IMR-90 (cell line): ENCODE measurements around the gene OPRL1. TPM values are rescaled to one million over a fixed set of nuclear protein-coding genes. Genes with fewer than 3 reads are reported as not detected.
A peak's percentile ranks its signal among the peaks of the same experiment; 100 is the strongest.

Experiments
- ATAC-seq: fragments of 200-7000 bp; cut with Tn5 transposase; 2 replicates; pipeline ENCODE4 v1.9.1; 2020; ENCODE audit warnings: low read depth, mild to moderate bottlenecking, moderate library complexity
- BruUV-seq: library from RNA; stranded (reverse); fragments of 400-500 nt; replicated peaks from 2 replicates; lab custom pipeline; 2021; lab: Mats Ljungman, UMichigan
- CTCF ChIA-PET: fragments of 300-600 bp; formaldehyde crosslinking; extraction: SDS; loops from one replicate; lab custom pipeline; 2021; ENCODE audit warnings: antibody characterized with exemption; lab: Yijun Ruan, JAX
- POLR2A ChIA-PET: fragments of 300-600 bp; sonication (Branson Sonifier 250); formaldehyde crosslinking; loops from one replicate; lab custom pipeline; 2022; ENCODE audit warnings: antibody characterized with exemption; ENCODE audit not compliant: unreplicated experiment; lab: Charles Lee
- DNase-seq: peaks from one replicate; pipeline ENCODE4 v3.0.0; 2013
- H2AFZ ChIP-seq: replicated peaks from 2 replicates; pipeline ENCODE3; 2013; ENCODE audit warnings: low read length, mild to moderate bottlenecking; ENCODE audit not compliant: poor library complexity
- H2AK5ac ChIP-seq: 2 replicates; pipeline ENCODE4 v1.6.1; 2013; ENCODE audit warnings: low read depth, low read length, inconsistent platforms
- H2AK9ac ChIP-seq: replicated peaks from 2 replicates; pipeline ENCODE3; 2013; ENCODE audit warnings: mild to moderate bottlenecking, low read depth, low read length, moderate library complexity; ENCODE audit not compliant: poor library complexity
- H2BK120ac ChIP-seq: 2 replicates; pipeline ENCODE4 v1.6.1; 2013; ENCODE audit warnings: low read depth, low read length, inconsistent platforms
- H2BK15ac ChIP-seq: 3 replicates; pipeline ENCODE4 v1.6.1; 2013; ENCODE audit warnings: low read depth, low read length, inconsistent platforms
- H2BK20ac ChIP-seq: 2 replicates; pipeline ENCODE4 v1.6.1; 2013; ENCODE audit warnings: low read depth, mild to moderate bottlenecking, inconsistent platforms, low read length, moderate library complexity
- H2BK5ac ChIP-seq: 2 replicates; pipeline ENCODE4 v1.6.1; 2013; ENCODE audit warnings: mild to moderate bottlenecking, low read depth, low read length, inconsistent platforms; ENCODE audit not compliant: poor library complexity, severe bottlenecking
- H3K14ac ChIP-seq: replicated peaks from 2 replicates; pipeline ENCODE4 v1.6.1; 2013; ENCODE audit warnings: low read depth, low read length, inconsistent platforms
- H3K18ac ChIP-seq: 2 replicates; pipeline ENCODE4 v1.6.1; 2013; ENCODE audit warnings: low read depth, low read length, control low read depth
- H3K23ac ChIP-seq: 2 replicates; pipeline ENCODE4 v1.6.1; 2013; ENCODE audit warnings: low read depth, low read length, inconsistent platforms
- H3K27ac ChIP-seq: 2 replicates; pipeline ENCODE4 v1.5.1; 2013; ENCODE audit warnings: mild to moderate bottlenecking, control low read depth, low read length; ENCODE audit not compliant: insufficient read depth
- H3K27me3 ChIP-seq: 2 replicates; pipeline ENCODE4 v1.6.1; 2013; ENCODE audit warnings: low read length; ENCODE audit not compliant: control insufficient read depth, insufficient read depth
- H3K36me3 ChIP-seq: 2 replicates; pipeline ENCODE4 v1.6.1; 2013; ENCODE audit warnings: low read length, mixed read lengths; ENCODE audit not compliant: control insufficient read depth, insufficient read depth
- H3K4ac ChIP-seq: 2 replicates; pipeline ENCODE4 v1.6.1; 2013; ENCODE audit warnings: low read depth, low read length, inconsistent platforms
- H3K4me1 ChIP-seq: 2 replicates; pipeline ENCODE4 v1.6.1; 2013; ENCODE audit warnings: low read length, mixed read lengths; ENCODE audit not compliant: control insufficient read depth, insufficient read depth
- H3K4me2 ChIP-seq: 2 replicates; pipeline ENCODE4 v1.6.1; 2013; ENCODE audit warnings: low read depth, mild to moderate bottlenecking, control low read depth, low read length, moderate library complexity
- H3K4me3 ChIP-seq: 2 replicates; pipeline ENCODE4 v1.5.1; 2013; ENCODE audit warnings: low read depth, mild to moderate bottlenecking, control low read depth, low read length, moderate library complexity; ENCODE audit not compliant: insufficient read depth
- H3K56ac ChIP-seq: 2 replicates; pipeline ENCODE4 v1.6.1; 2013; ENCODE audit warnings: low read length, inconsistent platforms; ENCODE audit not compliant: insufficient read depth; ENCODE audit errors: extremely low read depth
- H3K79me1 ChIP-seq, 2 experiments: 2 replicates each; pipeline ENCODE4 v1.6.1; 2013; ENCODE audit warnings: low read length in 2 of 2, inconsistent platforms in 1 of 2, low read depth in 1 of 2
- H3K9ac ChIP-seq: 2 replicates; pipeline ENCODE4 v1.6.1; 2013; ENCODE audit warnings: low read depth, low read length, control low read depth
- H3K9me1 ChIP-seq: 2 replicates; pipeline ENCODE4 v1.6.1; 2013; ENCODE audit warnings: low read length, inconsistent platforms; ENCODE audit not compliant: insufficient read depth
- H3K9me3 ChIP-seq: 2 replicates; pipeline ENCODE4 v1.6.1; 2013; ENCODE audit warnings: low read length; ENCODE audit not compliant: control insufficient read depth, insufficient read depth
- H4K20me1 ChIP-seq: 2 replicates; pipeline ENCODE4 v1.6.1; 2013; ENCODE audit warnings: low read length, inconsistent platforms; ENCODE audit not compliant: insufficient read depth
- H4K5ac ChIP-seq: 2 replicates; pipeline ENCODE4 v1.6.1; 2013; ENCODE audit warnings: mild to moderate bottlenecking, low read depth, low read length, control low read depth
- H4K8ac ChIP-seq, 2 experiments: 2 replicates each; pipeline ENCODE4 v1.6.1; 2013; ENCODE audit warnings: low read depth in 2 of 2, low read length in 2 of 2, control low read depth in 1 of 2, inconsistent platforms in 1 of 2
- H4K91ac ChIP-seq: 2 replicates; pipeline ENCODE4 v1.6.1; 2013; ENCODE audit warnings: low read depth, low read length, inconsistent platforms; ENCODE audit not compliant: insufficient read depth
- CEBPB ChIP-seq: IDR thresholded peaks from 2 replicates; pipeline ENCODE4 v1.6.1; 2012; ENCODE audit warnings: low read depth, low read length, improper control_type of control experiment
- CHD1 ChIP-seq: IDR thresholded peaks from 2 replicates; pipeline ENCODE4 v1.6.1; 2012; ENCODE audit warnings: low read depth, low read length, improper control_type of control experiment
- FOS ChIP-seq: fragments of 150-350 bp; IDR thresholded peaks from 2 replicates; pipeline ENCODE4 v1.6.1; 2016; ENCODE audit warnings: low read depth, low read length
- MAFK ChIP-seq: IDR thresholded peaks from 2 replicates; pipeline ENCODE4 v1.6.1; 2012; ENCODE audit warnings: low read depth, low read length, improper control_type of control experiment
- MAZ ChIP-seq: IDR thresholded peaks from 2 replicates; pipeline ENCODE4 v1.6.1; 2012; ENCODE audit warnings: low read depth, mild to moderate bottlenecking, low read length, improper control_type of control experiment, moderate library complexity, borderline replicate concordance
- MXI1 ChIP-seq: IDR thresholded peaks from 2 replicates; pipeline ENCODE4 v1.6.1; 2012; ENCODE audit warnings: low read depth, mild to moderate bottlenecking, low read length, moderate library complexity, borderline replicate concordance
- NFE2L2 ChIP-seq: fragments of 150-350 bp; IDR thresholded peaks from 2 replicates; pipeline ENCODE4 v1.6.1; 2016; ENCODE audit warnings: low read depth, mild to moderate bottlenecking, low read length
- POLR2A ChIP-seq: IDR thresholded peaks from 2 replicates; pipeline ENCODE4 v1.6.1; 2012; ENCODE audit warnings: mild to moderate bottlenecking, low read depth, low read length
- RAD21 ChIP-seq: IDR thresholded peaks from 2 replicates; pipeline ENCODE4 v1.6.1; 2012; ENCODE audit warnings: low read length, improper control_type of control experiment
- RCOR1 ChIP-seq: IDR thresholded peaks from 2 replicates; pipeline ENCODE4 v1.6.1; 2012; ENCODE audit warnings: mild to moderate bottlenecking, low read length, improper control_type of control experiment; ENCODE audit not compliant: insufficient replicate concordance
- RFX5 ChIP-seq: IDR thresholded peaks from 2 replicates; pipeline ENCODE4 v1.8.0; 2012; ENCODE audit warnings: low read depth, mild to moderate bottlenecking, low read length, moderate library complexity
- SMC3 ChIP-seq: fragments of 150-350 bp; IDR thresholded peaks from 2 replicates; pipeline ENCODE4 v1.6.1; 2016; ENCODE audit warnings: low read depth, mild to moderate bottlenecking, antibody characterized with exemption, low read length, moderate library complexity
- WGBS, 2 experiments: methylation state at CpG; one replicate each; pipeline versions ENCODE4 v1.1.5 to v1.1.7; 2013; ENCODE audit warnings: missing lambda C conversion rate in 2 of 2; ENCODE audit not compliant: insufficient read length in 1 of 2; ENCODE audit errors: extremely low coverage in 2 of 2; 5-methylcytosine and 5-hydroxymethylcytosine counted together
- dilution Hi-C: fragments of 300-500 bp; cut with HindIII; formaldehyde crosslinking; loops from one replicate; pipeline ENCODE4 v1.14.3; 2018; ENCODE audit warnings: low sequenced_read_pairs; ENCODE audit not compliant: unreplicated experiment
- in situ Hi-C: fragments of 300-500 bp; cut with MboI; formaldehyde crosslinking; loops from 3 replicates; pipeline ENCODE4 v1.14.3; 2019; ENCODE audit warnings: low sequenced_read_pairs, inconsistent platforms, mixed read lengths
- intact Hi-C: fragments of 100-400 bp; cut with micrococcal nuclease; formaldehyde crosslinking; loops from 2 replicates; pipeline ENCODE4 v1.10.0; 2022
- polyA plus RNA-seq, 3 experiments: library from polyadenylated mRNA; depleted of rRNA; stranded (reverse); fragments of >200 nt; gene quantifications; 2 replicates each; pipeline ENCODE4 v1.2.3, GENCODE V29; 2012; ENCODE audit warnings: low replicate concordance in 1 of 3
- total RNA-seq: library from RNA; depleted of rRNA; stranded (reverse); fragments of >200 nt; gene quantifications from 2 replicates; pipeline ENCODE4 v1.2.3, GENCODE V29; 2012
- TF ChIP-seq, protein P1 (sequence below): fragments of 150-350 bp; IDR thresholded peaks from 2 replicates; pipeline ENCODE4 v1.6.1; 2016; ENCODE audit warnings: low read depth, mild to moderate bottlenecking, low read length, moderate library complexity, borderline replicate concordance
- TF ChIP-seq, protein P2 (sequence below): conservative IDR thresholded peaks from 2 replicates; pipeline ENCODE4 v1.5.1; 2012; ENCODE audit warnings: mild to moderate bottlenecking, low read depth, low read length, improper control_type of control experiment

The OPRL1 gene
- total and polyA plus RNA-seq, 2 of the 4 experiments (the other 2 are of a cell fraction): 0.36 to 1.2 TPM

DNA sequence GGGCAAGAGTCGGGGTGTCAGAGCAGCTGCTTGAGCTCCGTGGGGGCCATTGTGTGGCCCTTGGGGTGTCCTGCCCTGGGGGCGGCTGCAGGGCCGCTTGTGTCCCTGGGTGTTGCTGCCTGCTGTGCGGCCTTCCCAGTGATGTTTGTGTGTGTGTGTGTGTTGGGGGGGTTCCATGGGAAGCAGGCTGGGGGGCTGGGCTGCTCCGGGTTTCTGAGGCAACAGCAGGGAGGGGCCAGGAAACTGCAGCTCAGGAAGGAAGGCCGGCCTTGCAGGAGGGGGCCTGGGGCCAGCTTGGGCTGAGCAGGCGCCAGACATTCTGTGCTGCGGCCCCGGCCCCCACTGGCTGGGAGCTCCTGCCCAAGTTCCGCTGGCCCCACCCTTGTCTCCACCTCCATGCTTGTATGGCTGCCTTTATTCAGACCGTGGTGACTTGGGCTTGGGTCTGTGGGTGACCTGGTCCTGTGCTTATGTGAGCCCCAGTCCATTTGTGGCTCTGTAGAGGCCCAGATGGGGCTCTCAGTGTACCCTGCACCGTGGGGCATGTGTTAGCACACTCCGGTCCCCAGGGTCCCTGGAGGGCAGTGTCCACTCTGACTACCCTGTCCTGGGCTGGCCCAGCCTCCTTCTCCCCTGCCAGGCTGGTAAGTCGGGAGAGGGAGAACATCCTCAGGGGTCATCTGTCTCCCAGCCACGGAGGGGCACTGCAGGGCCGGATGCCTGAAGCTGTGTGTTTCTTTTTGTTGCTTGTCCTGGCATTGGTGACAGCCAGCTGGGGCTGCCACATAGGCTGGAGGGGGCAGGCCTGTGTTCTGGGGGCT is 25.8 kb upstream of the OPRL1 start:
- POLR2A ChIA-PET: no interaction called here
- Histone ChIP-seq H3K4me3 (no peak overlapping the region), H4K20me1 (no peaks in the 10 kb centered on the region), H3K27me3 (peaks cover 30% of the 10 kb centered on the region; the same call in 1 of the 2 replicates), H2AK5ac (no peak overlapping the region), H2BK5ac (no peak overlapping the region), H3K23ac (no peak overlapping the region), H3K9ac (no peak overlapping the region), H3K4ac (no peak overlapping the region), H2AK9ac (peak overlapping the region; percentile 82), H3K9me3 (no peaks in the 10 kb centered on the region), H3K36me3 (no peaks in the 10 kb centered on the region), H3K14ac (no peak overlapping the region), H2AFZ (peak overlapping the region; percentile 12), H3K56ac (no peak overlapping the region), H3K4me2 (no peak overlapping the region), H4K8ac (no peak overlapping the region), H3K9me1 (no peaks in the 10 kb centered on the region), H4K5ac (no peak overlapping the region; the same call in 1 of the 2 replicates), H4K91ac (no peak overlapping the region), H2BK120ac (no peak overlapping the region), H3K27ac (no peak overlapping the region), H3K18ac (no peak overlapping the region), H2BK20ac (no peak overlapping the region), H2BK15ac (no peak overlapping the region), H3K79me1 (no peaks in the 10 kb centered on the region), H3K4me1 (peaks cover 5% of the 10 kb centered on the region)
- TF ChIP-seq MXI1 (no peak), SMC3 (no peak), RCOR1 (no peak), MAZ (no peak), FOS (no peak), POLR2A (no peak), CEBPB (no peak), CHD1 (no peak), MAFK (no peak), RFX5 (no peak), RAD21 (peak; percentile 39), NFE2L2 (no peak)
- TF ChIP-seq, protein P1, sequence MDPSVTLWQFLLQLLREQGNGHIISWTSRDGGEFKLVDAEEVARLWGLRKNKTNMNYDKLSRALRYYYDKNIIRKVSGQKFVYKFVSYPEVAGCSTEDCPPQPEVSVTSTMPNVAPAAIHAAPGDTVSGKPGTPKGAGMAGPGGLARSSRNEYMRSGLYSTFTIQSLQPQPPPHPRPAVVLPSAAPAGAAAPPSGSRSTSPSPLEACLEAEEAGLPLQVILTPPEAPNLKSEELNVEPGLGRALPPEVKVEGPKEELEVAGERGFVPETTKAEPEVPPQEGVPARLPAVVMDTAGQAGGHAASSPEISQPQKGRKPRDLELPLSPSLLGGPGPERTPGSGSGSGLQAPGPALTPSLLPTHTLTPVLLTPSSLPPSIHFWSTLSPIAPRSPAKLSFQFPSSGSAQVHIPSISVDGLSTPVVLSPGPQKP: no peak
- TF ChIP-seq, protein P2, sequence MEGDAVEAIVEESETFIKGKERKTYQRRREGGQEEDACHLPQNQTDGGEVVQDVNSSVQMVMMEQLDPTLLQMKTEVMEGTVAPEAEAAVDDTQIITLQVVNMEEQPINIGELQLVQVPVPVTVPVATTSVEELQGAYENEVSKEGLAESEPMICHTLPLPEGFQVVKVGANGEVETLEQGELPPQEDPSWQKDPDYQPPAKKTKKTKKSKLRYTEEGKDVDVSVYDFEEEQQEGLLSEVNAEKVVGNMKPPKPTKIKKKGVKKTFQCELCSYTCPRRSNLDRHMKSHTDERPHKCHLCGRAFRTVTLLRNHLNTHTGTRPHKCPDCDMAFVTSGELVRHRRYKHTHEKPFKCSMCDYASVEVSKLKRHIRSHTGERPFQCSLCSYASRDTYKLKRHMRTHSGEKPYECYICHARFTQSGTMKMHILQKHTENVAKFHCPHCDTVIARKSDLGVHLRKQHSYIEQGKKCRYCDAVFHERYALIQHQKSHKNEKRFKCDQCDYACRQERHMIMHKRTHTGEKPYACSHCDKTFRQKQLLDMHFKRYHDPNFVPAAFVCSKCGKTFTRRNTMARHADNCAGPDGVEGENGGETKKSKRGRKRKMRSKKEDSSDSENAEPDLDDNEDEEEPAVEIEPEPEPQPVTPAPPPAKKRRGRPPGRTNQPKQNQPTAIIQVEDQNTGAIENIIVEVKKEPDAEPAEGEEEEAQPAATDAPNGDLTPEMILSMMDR: peak; percentile 32
- intact Hi-C loops (no loop called here), in situ Hi-C loops (no loop called here), dilution Hi-C loops (no loop called here)
- ATAC-seq (peak; percentile 12), DNase-seq (no peak)
- CTCF ChIA-PET: no interaction called here
- BruUV-seq: no TSS peak
- WGBS, 2 experiments: 29% methylated on average over 9 of the region's 17 CpGs; no CpG with 5 or more reads in 1 of the 2 experiments
